ENCODE data around the gene SLC25A11.

DNA sequence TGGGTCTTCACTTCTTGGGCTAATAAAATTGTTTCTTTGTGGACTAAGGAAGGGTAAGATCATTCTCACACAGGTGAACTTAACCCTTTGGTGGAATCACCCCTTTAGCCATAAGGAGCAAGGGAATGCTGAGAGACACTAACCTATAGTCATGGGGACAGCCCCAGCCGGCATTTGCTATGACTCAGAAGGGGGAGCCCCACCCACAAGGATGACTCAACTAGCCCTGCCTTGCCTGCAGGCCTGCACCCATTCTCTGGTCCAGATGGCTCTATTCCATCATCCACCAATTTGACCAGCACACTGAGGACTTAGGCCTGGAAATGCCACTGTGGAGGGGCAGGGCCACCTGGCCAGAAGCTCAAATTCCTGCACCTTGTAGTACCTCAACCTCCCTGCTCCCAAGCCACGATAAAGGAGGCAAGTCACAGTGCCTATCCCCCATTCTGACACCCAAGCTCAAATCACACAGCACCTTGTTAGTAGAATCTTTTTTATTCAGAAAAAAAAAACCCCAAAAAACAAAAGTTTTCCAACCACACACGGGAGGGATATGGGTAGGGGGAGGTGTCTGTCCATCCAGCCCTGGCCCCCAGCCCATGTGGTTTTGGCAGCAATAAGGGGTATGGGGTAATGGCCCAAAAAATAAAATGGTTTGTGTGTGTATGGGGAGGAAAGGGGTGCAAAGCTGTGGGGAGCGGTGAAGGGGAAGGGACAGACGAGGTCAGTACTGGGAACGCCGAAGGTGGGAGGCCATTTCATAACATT is 5.5 kb upstream of the SLC25A11 start:
- TF ChIP-seq, protein P1, sequence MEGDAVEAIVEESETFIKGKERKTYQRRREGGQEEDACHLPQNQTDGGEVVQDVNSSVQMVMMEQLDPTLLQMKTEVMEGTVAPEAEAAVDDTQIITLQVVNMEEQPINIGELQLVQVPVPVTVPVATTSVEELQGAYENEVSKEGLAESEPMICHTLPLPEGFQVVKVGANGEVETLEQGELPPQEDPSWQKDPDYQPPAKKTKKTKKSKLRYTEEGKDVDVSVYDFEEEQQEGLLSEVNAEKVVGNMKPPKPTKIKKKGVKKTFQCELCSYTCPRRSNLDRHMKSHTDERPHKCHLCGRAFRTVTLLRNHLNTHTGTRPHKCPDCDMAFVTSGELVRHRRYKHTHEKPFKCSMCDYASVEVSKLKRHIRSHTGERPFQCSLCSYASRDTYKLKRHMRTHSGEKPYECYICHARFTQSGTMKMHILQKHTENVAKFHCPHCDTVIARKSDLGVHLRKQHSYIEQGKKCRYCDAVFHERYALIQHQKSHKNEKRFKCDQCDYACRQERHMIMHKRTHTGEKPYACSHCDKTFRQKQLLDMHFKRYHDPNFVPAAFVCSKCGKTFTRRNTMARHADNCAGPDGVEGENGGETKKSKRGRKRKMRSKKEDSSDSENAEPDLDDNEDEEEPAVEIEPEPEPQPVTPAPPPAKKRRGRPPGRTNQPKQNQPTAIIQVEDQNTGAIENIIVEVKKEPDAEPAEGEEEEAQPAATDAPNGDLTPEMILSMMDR (IDR thresholded peaks at IDR 0.05): no peak
- peak; percentile 69 for TF ChIP-seq POLR2A (IDR thresholded peaks at IDR 0.05)

Data from right lobe of liver (tissue), 4 donors.